Gastroesophageal sphincter (tissue), 3 donors: Measurements from ENCODE around the gene GK.

Experiments used
- CTCF ChIP-seq, 4 experiments: fragments of 200-600 bp in 2 of 4; fragments of 450-650 bp in 2 of 4; sonication (generic) in 1 of 4; IDR thresholded peaks; one replicate each; pipeline ENCODE4 v1.5.1; 2017 to 2019; ENCODE audit warnings: antibody characterized with exemption in 4 of 4, mild to moderate bottlenecking in 2 of 4, moderate library complexity in 2 of 4
- EP300 ChIP-seq: sonication (generic); formaldehyde crosslinking; IDR thresholded peaks from one replicate; pipeline ENCODE4 v1.6.1; 2017; ENCODE audit warnings: antibody characterized with exemption, mild to moderate bottlenecking
- POLR2A ChIP-seq, 2 donors: fragments of 450-650 bp; IDR thresholded peaks; one replicate each; pipeline ENCODE4 v1.6.1; 2017; ENCODE audit warnings: antibody characterized with exemption in 2 of 2, mild to moderate bottlenecking in 2 of 2, moderate library complexity in 1 of 2

GRCh38 chrX:30618160-30618765 is 35.0 kb upstream of the GK start:
- TF ChIP-seq EP300 (no peak), POLR2A (IDR thresholded peaks at IDR 0.05) (no peak), CTCF (IDR thresholded peaks at IDR 0.05) (no peak)
